Measurements from ENCODE around the gene NINL. TPM values are rescaled to one million over a fixed set of nuclear protein-coding genes. Genes with fewer than 3 reads are reported as not detected.

The NINL gene
- total and polyA plus RNA-seq, 7 donors: 2.4 to 19.9 (median 9.6) TPM

- Histone ChIP-seq H3K9me3 (no peaks in the 10 kb centered on the region), H3K4me1 (no peaks in the 10 kb centered on the region), H3K27me3 (no peaks in the 10 kb centered on the region), H3K4me3 (no peak overlapping the region), H3K27ac (no peak overlapping the region), H3K36me3 (peaks cover 3 to 71% (median 7%) of the 10 kb centered on the region in 4 donors)
- WGBS, 2 donors: 93% methylated on average over 9 of the region's 9 CpGs
- no peak for DNase-seq
- TF ChIP-seq POLR2A (IDR thresholded peaks at IDR 0.05) (no peak), POLR2AphosphoS5 (IDR thresholded peaks at IDR 0.05) (no peak), CTCF (IDR thresholded peaks at IDR 0.05) (no peak)
- intact Hi-C loops (cut with DNase I): no loop called here
Observed at GRCh38 chr20:25484224-25484846, 101.0 kb downstream of the NINL start.

GRCh38 chr20:25483431-25484132 is 101.7 kb downstream of the NINL start:
- Histone ChIP-seq H3K4me1 (no peaks in the 10 kb centered on the region), H3K9me3 (no peaks in the 10 kb centered on the region), H3K27me3 (no peaks in the 10 kb centered on the region), H3K4me3 (no peak overlapping the region), H3K36me3 (peaks cover 3 to 71% (median 6%) of the 10 kb centered on the region in 4 donors), H3K27ac (no peak overlapping the region)
- 82 to 91% methylated on average over 14 of the region's 14 CpGs for WGBS, 2 donors
- TF ChIP-seq EP300 (IDR thresholded peaks at IDR 0.05): no peak
- TF ChIP-seq POLR2A (IDR thresholded peaks at IDR 0.05): no peak
- no peak for TF ChIP-seq CTCF (IDR thresholded peaks at IDR 0.05)
- no peak for TF ChIP-seq POLR2AphosphoS5 (IDR thresholded peaks at IDR 0.05)
- DNase-seq: no peak
- intact Hi-C loops (cut with DNase I): no loop called here

GRCh38 chr20:25481918-25482253 is 103.4 kb downstream of the NINL start:
- peaks cover 0 to 75% (median 4%) of the 10 kb centered on the region in 4 donors for H3K36me3 ChIP-seq

GRCh38 chr20:25481235-25481917 is 104.0 kb downstream of the NINL start:
- no peaks in the 10 kb centered on the region for H3K9me3 ChIP-seq
- no peaks in the 10 kb centered on the region for H3K4me1 ChIP-seq
- H3K27ac ChIP-seq: no peak overlapping the region
- intact Hi-C loops (cut with DNase I): no loop called here
- TF ChIP-seq POLR2A (IDR thresholded peaks at IDR 0.05) (no peak), EP300 (IDR thresholded peaks at IDR 0.05) (no peak), CTCF (IDR thresholded peaks at IDR 0.05) (no peak), POLR2AphosphoS5 (IDR thresholded peaks at IDR 0.05) (no peak)
- WGBS, 2 donors: 93 to 95% methylated on average over 11 of the region's 11 CpGs
- peaks cover 0 to 77% (median 4%) of the 10 kb centered on the region in 4 donors for H3K36me3 ChIP-seq
- H3K27me3 ChIP-seq: no peaks in the 10 kb centered on the region
- H3K4me3 ChIP-seq: no peak overlapping the region
- DNase-seq: no peak

More at GRCh38 chr20:25481918-25482253, 103.4 kb downstream of the NINL start:
- Histone ChIP-seq H3K4me3 (no peak overlapping the region), H3K9me3 (no peaks in the 10 kb centered on the region), H3K27me3 (no peaks in the 10 kb centered on the region), H3K4me1 (no peaks in the 10 kb centered on the region), H3K27ac (no peak overlapping the region)
- intact Hi-C loops (cut with DNase I): no loop called here
- no peak for TF ChIP-seq EP300 (IDR thresholded peaks at IDR 0.05)
- TF ChIP-seq POLR2AphosphoS5 (IDR thresholded peaks at IDR 0.05): no peak
- TF ChIP-seq POLR2A (IDR thresholded peaks at IDR 0.05): no peak
- no peak for TF ChIP-seq CTCF (IDR thresholded peaks at IDR 0.05)
- DNase-seq: no peak
- 94 to 95% methylated on average over 12 of the region's 12 CpGs for WGBS, 2 donors
